Osteocyte (in vitro differentiated cells): ENCODE data around the gene AFF3. TPM values are rescaled to one million over a fixed set of nuclear protein-coding genes. Genes with fewer than 3 reads are reported as not detected.

ENCODE experiments used
- DNase-seq: peaks from one replicate; pipeline ENCODE4 v3.0.0; 2021; ENCODE audit warnings: mixed read lengths; ENCODE audit not compliant: unreplicated experiment; ENCODE audit errors: extremely low spot score
- H3K27ac Mint-ChIP-seq: one replicate; pipeline ENCODE4 v1.8.0; 2021; ENCODE audit warnings: mild to moderate bottlenecking, mixed read lengths; ENCODE audit not compliant: unreplicated experiment
- H3K27me3 Mint-ChIP-seq: one replicate; pipeline ENCODE4 v1.8.0; 2021; ENCODE audit warnings: mixed read lengths; ENCODE audit not compliant: unreplicated experiment
- H3K36me3 Mint-ChIP-seq: one replicate; pipeline ENCODE4 v1.8.0; 2021; ENCODE audit warnings: mixed read lengths; ENCODE audit not compliant: unreplicated experiment
- H3K4me1 Mint-ChIP-seq: one replicate; pipeline ENCODE4 v1.8.0; 2021; ENCODE audit warnings: mixed read lengths; ENCODE audit not compliant: unreplicated experiment
- H3K4me3 Mint-ChIP-seq: one replicate; pipeline ENCODE4 v1.8.0; 2021; ENCODE audit warnings: mild to moderate bottlenecking, moderate library complexity, mixed read lengths; ENCODE audit not compliant: unreplicated experiment
- H3K9me3 Mint-ChIP-seq: one replicate; pipeline ENCODE4 v1.8.0; 2021; ENCODE audit warnings: mixed read lengths; ENCODE audit not compliant: unreplicated experiment
- CTCF ChIP-seq: fragments of 200-600 bp; sonication (generic); IDR thresholded peaks from 2 replicates; pipeline ENCODE4 v1.5.0; 2021; ENCODE audit warnings: antibody characterized with exemption, mild to moderate bottlenecking, moderate library complexity
- total RNA-seq: library from RNA; stranded (reverse); gene quantifications from 2 replicates; pipeline ENCODE4 v1.2.1, GENCODE V29; 2021

The AFF3 gene
- total RNA-seq, 1 donor from 2014 or later, result 248 TPM

DNA sequence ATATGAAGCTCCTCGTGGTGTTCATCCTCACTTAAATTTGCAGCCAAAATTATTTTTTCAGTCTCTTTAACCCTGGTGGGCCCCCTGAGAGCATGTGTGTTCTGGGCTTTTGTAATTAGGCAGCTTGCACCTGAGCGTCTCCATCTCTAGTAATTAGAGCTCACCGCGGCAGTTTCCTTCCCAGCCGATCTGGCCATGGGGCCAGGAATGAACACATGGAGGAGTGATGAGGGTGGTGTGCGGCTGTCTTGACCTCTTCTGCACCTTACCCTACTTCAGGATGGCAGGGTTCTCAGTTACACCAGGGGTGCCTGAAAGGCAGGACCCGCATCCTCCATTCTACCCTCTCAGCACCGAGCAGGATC, 98.5 kb downstream of the AFF3 start:
- H3K4me1 Mint-ChIP-seq, result peaks cover 80% of the 10 kb centered on the region
- H3K27ac Mint-ChIP-seq, result peak overlapping the region; percentile 50
- peaks cover 60% of the 10 kb centered on the region for H3K36me3 Mint-ChIP-seq
- no peak for TF ChIP-seq CTCF
- H3K27me3 Mint-ChIP-seq, result no peaks in the 10 kb centered on the region
- no peak for DNase-seq
- H3K9me3 Mint-ChIP-seq, result no peaks in the 10 kb centered on the region
- H3K4me3 Mint-ChIP-seq, result no peak overlapping the region

DNA sequence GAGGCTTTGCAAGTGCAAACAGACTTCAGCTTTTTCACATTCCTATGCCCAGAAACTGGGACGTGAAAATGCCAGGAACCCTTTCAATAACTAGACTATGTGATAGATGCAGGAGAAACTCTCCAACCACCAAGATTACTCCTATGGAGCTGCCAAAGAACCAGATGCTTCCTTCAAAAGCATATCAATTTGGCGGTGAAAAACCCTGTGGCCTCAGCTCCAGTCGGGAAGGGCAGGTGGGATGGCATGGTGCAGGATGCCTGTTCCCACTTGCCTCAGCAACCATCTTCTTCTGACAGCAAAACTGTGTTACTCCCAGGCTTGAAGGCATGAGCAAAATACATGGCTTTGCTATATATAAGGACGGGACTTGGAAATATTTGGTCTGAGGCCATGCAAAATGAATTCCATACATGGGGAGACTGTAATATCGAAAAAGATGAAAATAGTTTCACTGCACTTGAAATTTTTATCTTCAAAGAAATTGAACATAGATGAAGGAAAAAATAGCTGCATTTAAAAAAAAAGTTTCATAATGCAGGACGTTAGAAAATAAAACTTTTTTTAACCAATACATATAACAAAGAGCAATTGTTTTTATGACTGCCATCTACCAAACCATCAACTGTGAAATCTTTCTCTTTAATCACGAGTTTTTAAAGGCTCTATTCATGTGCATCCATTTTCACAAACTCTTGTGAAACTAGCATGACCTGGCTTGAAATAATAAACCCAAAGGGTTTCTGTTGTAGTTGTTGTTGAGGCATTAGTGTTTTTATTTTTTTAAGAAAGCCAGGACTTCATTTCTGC, 99.1 kb downstream of the AFF3 start:
- no peak for TF ChIP-seq CTCF
- Mint-ChIP-seq H3K36me3 (peaks cover 57% of the 10 kb centered on the region), H3K9me3 (no peaks in the 10 kb centered on the region), H3K27me3 (no peaks in the 10 kb centered on the region), H3K27ac (peak overlapping the region; percentile 50), H3K4me3 (no peak overlapping the region), H3K4me1 (peaks cover 80% of the 10 kb centered on the region)
- DNase-seq, result no peak

DNA sequence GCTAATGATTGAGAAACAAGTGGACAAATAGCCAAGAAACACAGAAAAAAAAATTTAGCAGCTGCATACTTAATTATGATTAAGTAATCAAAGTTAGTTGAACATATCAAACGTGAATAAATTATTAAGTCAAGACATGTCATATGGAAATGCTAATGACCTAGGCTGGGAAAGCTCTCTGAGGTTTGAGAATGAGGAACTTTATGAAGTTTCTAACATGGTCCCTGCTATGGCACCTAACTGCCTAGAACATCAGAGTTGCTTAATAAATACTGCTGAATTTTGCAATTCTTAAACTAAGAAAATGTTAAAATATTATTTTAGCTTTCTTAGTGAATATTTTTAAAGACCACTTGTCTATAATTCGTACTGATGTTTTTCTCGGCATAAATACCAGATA, 99.8 kb downstream of the AFF3 start:
- no peak for TF ChIP-seq CTCF
- Mint-ChIP-seq H3K36me3 (peaks cover 58% of the 10 kb centered on the region), H3K4me3 (no peak overlapping the region), H3K27me3 (no peaks in the 10 kb centered on the region), H3K9me3 (no peaks in the 10 kb centered on the region), H3K27ac (no peak overlapping the region), H3K4me1 (peaks cover 80% of the 10 kb centered on the region)
- no peak for DNase-seq

- Mint-ChIP-seq H3K36me3 (peaks cover 53% of the 10 kb centered on the region), H3K27me3 (no peaks in the 10 kb centered on the region), H3K4me1 (peaks cover 77% of the 10 kb centered on the region), H3K9me3 (no peaks in the 10 kb centered on the region), H3K27ac (peak overlapping the region; percentile 47), H3K4me3 (no peak overlapping the region)
- no peak for TF ChIP-seq CTCF
- no peak for DNase-seq
Measured at GRCh38 chr2:100041946-100042345, 100.4 kb downstream of the AFF3 start.

DNA sequence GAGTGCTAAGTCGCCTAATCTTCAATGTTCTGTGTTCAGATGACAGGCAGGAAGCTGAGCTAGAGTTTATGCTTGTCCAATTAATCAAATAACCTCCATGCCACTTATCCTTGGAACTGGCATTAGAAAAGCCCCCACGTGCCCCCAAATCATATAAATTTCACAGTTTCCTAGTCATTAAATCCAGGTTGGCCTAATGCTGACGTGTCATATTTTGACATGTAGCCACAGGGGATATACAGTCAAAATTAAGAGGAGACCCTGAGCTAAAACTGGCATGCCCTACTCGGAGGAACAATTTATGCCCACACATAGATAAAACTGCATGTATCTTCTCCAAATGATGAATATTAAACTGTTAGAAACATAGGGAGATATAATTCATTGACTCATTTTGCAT, 101.0 kb downstream of the AFF3 start:
- H3K27ac Mint-ChIP-seq, result peak overlapping the region; percentile 5
- H3K4me3 Mint-ChIP-seq, result no peak overlapping the region
- H3K4me1 Mint-ChIP-seq, result peaks cover 78% of the 10 kb centered on the region
- H3K36me3 Mint-ChIP-seq, result peaks cover 52% of the 10 kb centered on the region
- no peak for DNase-seq
- no peaks in the 10 kb centered on the region for H3K27me3 Mint-ChIP-seq
- TF ChIP-seq CTCF, result no peak
- no peaks in the 10 kb centered on the region for H3K9me3 Mint-ChIP-seq
